ENCODE data around the gene RASL12. TPM values are rescaled to one million over a fixed set of nuclear protein-coding genes. Genes with fewer than 3 reads are reported as not detected.
"Not testable (repeated sequence)": the region's sequence is repeated elsewhere in the genome, so short reads cannot be mapped to it uniquely, and the experiment has no call there.

RASL12 gene
- total RNA-seq: not detected in 2 replicates

- intact Hi-C loops (cut with micrococcal nuclease): no loop called here
These were observed at the start of gene RASL12 for GRCh38 chr15:65067645-65068402. RASL12 (minus strand) TSS chr15:65067991; CDS start chr15:65067835, 156 bp downstream.

- intact Hi-C loops (cut with micrococcal nuclease): no loop called here
These were observed 47.8 kb upstream of the RASL12 start for GRCh38 chr15:65115542-65115941.

- intact Hi-C loops (cut with micrococcal nuclease): no loop called here
These were observed 47.3 kb upstream of the RASL12 start, which contains the start of gene UBAP1L for GRCh38 chr15:65115086-65115485. UBAP1L (minus strand) TSS chr15:65115200; CDS start chr15:65106215, 8,985 bp downstream.

- intact Hi-C loops (cut with micrococcal nuclease): no loop called here
These were observed 43.0 kb upstream of the RASL12 start for GRCh38 chr15:65110676-65111292.

- intact Hi-C loops (cut with micrococcal nuclease): no loop called here
These were observed 38.3 kb upstream of the RASL12 start for GRCh38 chr15:65106011-65106590.

GRCh38 chr15:65105038-65105437 is 37.2 kb upstream of the RASL12 start:
- intact Hi-C loops (cut with micrococcal nuclease): no loop called here

- intact Hi-C loops (cut with micrococcal nuclease): no loop called here
These were observed 35.1 kb upstream of the RASL12 start for GRCh38 chr15:65102912-65103311.

GRCh38 chr15:65101891-65102708 is 34.3 kb upstream of the RASL12 start:
- intact Hi-C loops (cut with micrococcal nuclease): loop anchor here (1.0 kb wide), 3 partner anchors 48 to 371 kb away; no protein-coding TSS in a partner anchor

GRCh38 chr15:65101411-65101890 is 33.7 kb upstream of the RASL12 start:
- intact Hi-C loops (cut with micrococcal nuclease): loop anchor here (1.0 kb wide), 3 partner anchors 47 to 370 kb away; no protein-coding TSS in a partner anchor

- intact Hi-C loops (cut with micrococcal nuclease): no loop called here
These were observed 32.7 kb upstream of the RASL12 start for GRCh38 chr15:65100442-65100841.

GRCh38 chr15:65099801-65100200 is 32.0 kb upstream of the RASL12 start:
- intact Hi-C loops (cut with micrococcal nuclease): not testable (repeated sequence)

GRCh38 chr15:65099336-65099735 is 31.5 kb upstream of the RASL12 start:
- intact Hi-C loops (cut with micrococcal nuclease): no loop called here

- intact Hi-C loops (cut with micrococcal nuclease): no loop called here
These were observed 30.0 kb upstream of the RASL12 start for GRCh38 chr15:65097651-65098263.

GRCh38 chr15:65096481-65097385 is 28.9 kb upstream of the RASL12 start:
- intact Hi-C loops (cut with micrococcal nuclease): no loop called here

GRCh38 chr15:65095747-65096104 is 27.9 kb upstream of the RASL12 start:
- intact Hi-C loops (cut with micrococcal nuclease): no loop called here

GRCh38 chr15:65095011-65095746 is 27.4 kb upstream of the RASL12 start:
- intact Hi-C loops (cut with micrococcal nuclease): no loop called here

- intact Hi-C loops (cut with micrococcal nuclease): no loop called here
These were observed 26.7 kb upstream of the RASL12 start for GRCh38 chr15:65094294-65094995.

GRCh38 chr15:65093793-65094170 is 26.0 kb upstream of the RASL12 start:
- intact Hi-C loops (cut with micrococcal nuclease): not testable (repeated sequence)
